GM10266 (cell line): ENCODE results near the gene NPHS1.

Experiments used
- DNase-seq: peaks from one replicate; pipeline ENCODE4 v3.0.0; 2012; ENCODE audit errors: extremely low spot score
- CTCF ChIP-seq: IDR thresholded peaks from 2 replicates; pipeline ENCODE4 v1.5.1; 2012; ENCODE audit warnings: mild to moderate bottlenecking, low read depth; ENCODE audit not compliant: control insufficient read depth, insufficient read depth; ENCODE audit errors: missing control alignments

NPHS1 gene

DNA sequence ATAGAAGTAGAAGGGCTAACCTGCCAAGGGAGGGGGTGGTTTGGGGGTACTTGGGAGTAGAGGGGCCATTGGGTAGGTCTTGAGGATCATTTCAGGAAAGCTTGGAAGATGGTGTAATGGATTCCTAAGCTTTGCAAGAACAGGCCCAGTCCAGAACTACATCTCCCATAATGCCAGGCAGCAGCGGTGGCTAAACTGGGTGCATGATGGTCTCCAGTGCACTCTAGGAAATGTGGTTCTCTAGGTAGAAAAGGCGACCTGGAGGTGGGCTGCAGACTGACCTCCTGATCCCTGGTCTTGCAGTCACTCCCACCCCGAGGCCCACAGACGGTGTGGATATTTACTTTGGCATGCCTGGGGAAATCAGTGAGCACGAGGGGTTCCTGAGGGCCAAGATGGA lies 19.9 kb upstream of the NPHS1 start:
- no peak for DNase-seq

DNA sequence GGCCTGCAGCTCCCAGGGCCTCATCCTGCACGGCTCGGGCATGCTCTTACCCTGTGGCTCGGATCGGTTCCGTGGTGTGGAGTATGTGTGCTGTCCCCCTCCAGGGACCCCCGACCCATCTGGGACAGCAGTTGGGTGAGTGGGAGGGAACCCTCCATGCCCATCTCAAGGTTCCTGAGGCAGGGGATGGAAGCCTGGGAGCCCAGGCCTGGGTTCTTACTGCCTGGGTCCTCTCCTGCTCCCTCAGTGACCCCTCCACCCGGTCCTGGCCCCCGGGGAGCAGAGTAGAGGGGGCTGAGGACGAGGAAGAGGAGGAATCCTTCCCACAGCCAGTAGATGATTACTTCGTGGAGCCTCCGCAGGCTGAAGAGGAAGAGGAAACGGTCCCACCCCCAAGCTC lies 19.3 kb upstream of the NPHS1 start:
- no peak for TF ChIP-seq CTCF
- no peak for DNase-seq

More for the DNA sequence above, 19.9 kb upstream of the NPHS1 start:
- TF ChIP-seq CTCF = no peak

DNA sequence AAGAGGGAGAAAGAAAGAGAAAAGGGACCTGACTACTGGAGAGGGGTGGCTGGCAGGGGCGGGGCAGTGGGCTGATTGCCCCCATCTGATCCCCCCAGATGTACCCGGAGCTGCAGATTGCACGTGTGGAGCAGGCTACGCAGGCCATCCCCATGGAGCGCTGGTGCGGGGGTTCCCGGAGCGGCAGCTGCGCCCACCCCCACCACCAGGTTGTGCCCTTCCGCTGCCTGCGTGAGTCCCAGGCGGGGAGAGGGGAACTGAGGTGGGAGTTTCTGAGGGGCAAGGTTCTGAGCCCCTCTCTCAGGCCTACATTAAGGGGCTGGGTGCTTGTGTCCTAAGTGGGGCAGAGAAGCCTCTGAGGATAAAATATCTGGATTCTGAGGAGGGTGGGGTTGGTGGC lies 18.5 kb upstream of the NPHS1 start:
- DNase-seq = no peak
- TF ChIP-seq CTCF = no peak

DNA sequence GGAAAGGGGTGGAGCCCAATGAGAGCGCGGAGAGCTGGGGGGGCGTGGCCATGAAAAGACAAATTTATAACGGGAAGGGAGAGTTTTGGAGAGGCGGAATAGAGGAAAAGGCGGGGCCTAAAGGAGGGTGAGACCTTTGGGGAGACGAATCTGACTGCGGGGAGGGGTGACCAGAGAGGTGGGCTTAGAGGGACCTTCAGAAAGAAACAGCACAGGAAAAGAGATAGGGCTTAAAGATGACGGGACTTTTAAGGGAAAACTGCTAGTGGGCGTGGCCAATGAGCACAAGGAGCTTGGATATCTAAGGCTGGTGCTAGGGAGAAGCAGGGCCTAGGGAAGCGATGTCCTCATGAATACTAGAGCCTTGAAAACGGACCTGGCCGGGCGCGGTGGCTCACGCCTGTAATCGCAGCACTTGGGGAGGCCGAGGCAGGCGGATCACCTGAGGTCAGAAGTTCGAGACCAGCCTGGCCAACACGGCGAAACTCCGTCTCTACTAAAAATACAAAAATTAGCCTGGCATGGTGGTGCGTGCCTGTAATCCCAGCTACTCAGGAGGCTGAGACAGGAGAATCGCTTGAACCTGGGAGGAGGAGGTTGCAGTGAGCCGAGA lies 17.9 kb upstream of the NPHS1 start:
- DNase-seq = peak; percentile 81

DNA sequence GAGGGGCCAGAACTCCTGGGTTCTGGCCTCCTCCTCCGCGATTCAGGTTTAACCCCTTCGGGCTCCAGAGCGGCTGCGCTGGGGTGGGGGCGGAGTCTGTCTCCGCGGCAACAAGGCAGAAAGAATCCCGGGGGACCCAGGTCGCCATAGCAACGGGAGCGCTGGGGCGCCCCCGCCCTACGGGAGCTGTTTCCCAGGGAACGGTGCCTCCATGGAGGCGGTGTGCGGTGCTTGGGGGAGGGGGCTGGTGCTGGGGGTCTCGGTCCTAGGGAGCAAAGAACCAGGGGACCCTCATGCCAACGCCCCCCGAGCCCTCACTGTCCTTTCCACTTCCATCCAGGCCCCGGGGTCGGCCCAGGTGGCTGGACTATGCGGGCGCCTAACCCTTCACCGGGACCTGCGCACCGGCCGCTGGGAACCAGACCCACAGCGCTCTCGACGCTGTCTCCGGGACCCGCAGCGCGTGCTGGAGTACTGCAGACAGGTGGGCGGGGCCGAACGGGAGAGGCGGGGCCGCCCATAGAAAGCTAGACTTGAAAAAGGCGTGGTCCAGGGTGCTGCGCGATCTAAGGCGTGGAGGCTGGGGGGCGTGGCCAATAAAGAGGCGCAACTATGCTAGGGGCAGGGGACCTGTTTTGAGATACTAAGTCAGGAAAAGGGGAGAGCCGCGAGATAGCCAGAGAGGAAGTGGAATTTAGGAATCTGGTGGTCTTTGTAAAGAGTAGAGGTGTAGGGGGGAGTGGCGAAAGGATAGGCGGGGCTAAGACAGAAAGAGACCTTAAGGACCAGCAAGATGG lies 17.2 kb upstream of the NPHS1 start:
- TF ChIP-seq CTCF = no peak

GRCh38 chr19:35868823-35869326 lies 16.6 kb upstream of the NPHS1 start:
- no peak for DNase-seq
- no peak for TF ChIP-seq CTCF

More for the DNA sequence above, 17.2 kb upstream of the NPHS1 start:
- peak; percentile 92 for DNase-seq

- no peak for TF ChIP-seq CTCF
- DNase-seq = peak; percentile 83
Observed at GRCh38 chr19:35868172-35868822, 16.0 kb upstream of the NPHS1 start, which contains the start of gene APLP1. Gene APLP1, plus strand, starts transcription at chr19:35868574. Its CDS starts 63 bp downstream, at chr19:35868637.
